Measurements from ENCODE around the gene SIGLECL1. TPM values are rescaled to one million over a fixed set of nuclear protein-coding genes. Genes with fewer than 3 reads are reported as not detected.
"Not testable (repeated sequence)": the region's sequence is repeated elsewhere in the genome, so short reads cannot be mapped to it uniquely, and the experiment has no call there.

SIGLECL1 gene
- total RNA-seq, 1 donor from 2014 or later: not detected

DNA sequence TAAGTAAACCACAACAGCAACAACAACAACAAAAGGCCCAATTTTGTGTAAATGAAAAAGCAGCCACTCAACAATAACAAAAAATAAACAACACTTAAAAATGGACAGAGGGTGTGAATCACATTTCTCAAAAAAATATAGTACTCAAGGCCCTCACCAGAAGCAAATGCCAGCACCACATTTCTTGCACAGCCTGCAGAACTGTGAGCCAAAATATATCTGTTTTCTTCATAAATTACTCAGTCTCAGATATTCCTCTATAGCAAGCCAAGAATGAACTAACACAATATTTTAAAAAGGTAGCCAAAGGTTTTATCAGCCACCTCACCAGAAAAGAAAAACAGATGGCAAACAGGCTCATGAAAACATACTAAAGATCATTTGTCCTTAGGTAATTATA, 29.9 kb upstream of the SIGLECL1 start:
- H3K79me2 ChIP-seq (ENCODE audit: insufficient read depth, low read length): no peaks in the 10 kb centered on the region
- H3K4me1 ChIP-seq (ENCODE audit: insufficient read depth, low read length): no peaks in the 10 kb centered on the region
- H3K9me3 Mint-ChIP-seq (ENCODE audit: unreplicated experiment): peaks cover 7% of the 10 kb centered on the region
- H3K27ac Mint-ChIP-seq (ENCODE audit: unreplicated experiment): no peak overlapping the region
- H3K36me3 Mint-ChIP-seq (ENCODE audit: low read depth, unreplicated experiment): no peaks in the 10 kb centered on the region
- DNase-seq (ENCODE audit: low read depth) (no peak), FAIRE-seq (no peak)
- peaks cover under 1% of the 10 kb centered on the region for H3K9me3 ChIP-seq (ENCODE audit: insufficient read depth, low read depth, low read length)
- H3K4me3 ChIP-seq (ENCODE audit: insufficient read depth, low read depth, low read length): no peak overlapping the region
- no peak overlapping the region for H3K27ac ChIP-seq (ENCODE audit: low read depth, low read length)
- no peaks in the 10 kb centered on the region for H4K20me1 ChIP-seq (ENCODE audit: insufficient read depth, low read length)
- no peaks in the 10 kb centered on the region for H3K4me1 Mint-ChIP-seq (ENCODE audit: low read depth, unreplicated experiment)
- no peak overlapping the region for H3K9ac ChIP-seq (ENCODE audit: low read length)
- H3K27me3 ChIP-seq (ENCODE audit: insufficient read depth, low read length): no peaks in the 10 kb centered on the region
- H3K4me3 Mint-ChIP-seq (ENCODE audit: unreplicated experiment): no peak overlapping the region
- H3K4me2 ChIP-seq (ENCODE audit: low read length): no peak overlapping the region
- no peak overlapping the region for H2AFZ ChIP-seq (ENCODE audit: low read depth, low read length)
- TF ChIP-seq, protein P1, sequence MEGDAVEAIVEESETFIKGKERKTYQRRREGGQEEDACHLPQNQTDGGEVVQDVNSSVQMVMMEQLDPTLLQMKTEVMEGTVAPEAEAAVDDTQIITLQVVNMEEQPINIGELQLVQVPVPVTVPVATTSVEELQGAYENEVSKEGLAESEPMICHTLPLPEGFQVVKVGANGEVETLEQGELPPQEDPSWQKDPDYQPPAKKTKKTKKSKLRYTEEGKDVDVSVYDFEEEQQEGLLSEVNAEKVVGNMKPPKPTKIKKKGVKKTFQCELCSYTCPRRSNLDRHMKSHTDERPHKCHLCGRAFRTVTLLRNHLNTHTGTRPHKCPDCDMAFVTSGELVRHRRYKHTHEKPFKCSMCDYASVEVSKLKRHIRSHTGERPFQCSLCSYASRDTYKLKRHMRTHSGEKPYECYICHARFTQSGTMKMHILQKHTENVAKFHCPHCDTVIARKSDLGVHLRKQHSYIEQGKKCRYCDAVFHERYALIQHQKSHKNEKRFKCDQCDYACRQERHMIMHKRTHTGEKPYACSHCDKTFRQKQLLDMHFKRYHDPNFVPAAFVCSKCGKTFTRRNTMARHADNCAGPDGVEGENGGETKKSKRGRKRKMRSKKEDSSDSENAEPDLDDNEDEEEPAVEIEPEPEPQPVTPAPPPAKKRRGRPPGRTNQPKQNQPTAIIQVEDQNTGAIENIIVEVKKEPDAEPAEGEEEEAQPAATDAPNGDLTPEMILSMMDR (IDR thresholded peaks at IDR 0.05; ENCODE audit: insufficient read depth, low read depth, low read length): no peak
- TF ChIP-seq EZH2 (IDR thresholded peaks at IDR 0.05; ENCODE audit: insufficient read depth, low read length): no peak
- no peaks in the 10 kb centered on the region for H3K36me3 ChIP-seq (ENCODE audit: insufficient read depth, low read length)
- peaks cover 10% of the 10 kb centered on the region for H3K27me3 Mint-ChIP-seq (ENCODE audit: low read depth, unreplicated experiment)

DNA sequence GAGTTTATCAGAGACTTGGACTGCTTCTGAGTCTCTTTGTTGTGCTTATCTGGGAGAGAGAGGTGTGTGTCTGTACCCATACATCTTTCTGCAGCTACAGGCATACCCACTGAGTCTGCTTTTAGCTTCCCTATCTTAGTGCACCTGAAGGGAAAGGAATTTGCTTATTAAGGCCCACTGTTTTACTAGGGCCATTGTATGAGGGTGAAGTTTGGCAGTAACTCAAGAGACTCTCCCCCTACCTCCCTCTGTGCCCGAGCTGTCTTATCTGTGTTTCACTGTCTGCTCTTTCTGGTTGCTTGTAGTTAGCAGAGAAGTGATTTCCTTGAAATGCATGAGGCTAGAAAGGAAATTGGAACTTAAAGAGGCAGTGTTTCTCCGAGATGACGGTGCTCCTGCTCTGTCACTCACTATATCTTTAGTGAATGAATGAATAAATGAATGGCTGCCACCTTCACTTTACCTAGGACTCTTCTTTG, 26.7 kb upstream of the SIGLECL1 start:
- no peak overlapping the region for H3K27ac Mint-ChIP-seq (ENCODE audit: unreplicated experiment)
- H3K4me2 ChIP-seq (ENCODE audit: low read length): no peak overlapping the region
- H3K9me3 Mint-ChIP-seq (ENCODE audit: unreplicated experiment): peaks cover 2% of the 10 kb centered on the region
- no peaks in the 10 kb centered on the region for H3K36me3 ChIP-seq (ENCODE audit: insufficient read depth, low read length)
- H3K4me1 Mint-ChIP-seq (ENCODE audit: low read depth, unreplicated experiment): no peaks in the 10 kb centered on the region
- FAIRE-seq (no peak), DNase-seq (ENCODE audit: low read depth) (no peak)
- H2AFZ ChIP-seq (ENCODE audit: low read depth, low read length): no peak overlapping the region
- TF ChIP-seq EZH2 (IDR thresholded peaks at IDR 0.05; ENCODE audit: insufficient read depth, low read length): no peak
- TF ChIP-seq, protein P1 (IDR thresholded peaks at IDR 0.05; ENCODE audit: insufficient read depth, low read depth, low read length): no peak
- no peaks in the 10 kb centered on the region for H3K27me3 ChIP-seq (ENCODE audit: insufficient read depth, low read length)
- H3K36me3 Mint-ChIP-seq (ENCODE audit: low read depth, unreplicated experiment): no peaks in the 10 kb centered on the region
- H3K9me3 ChIP-seq (ENCODE audit: insufficient read depth, low read depth, low read length): no peaks in the 10 kb centered on the region
- H3K4me1 ChIP-seq (ENCODE audit: insufficient read depth, low read length): no peaks in the 10 kb centered on the region
- H3K79me2 ChIP-seq (ENCODE audit: insufficient read depth, low read length): no peaks in the 10 kb centered on the region
- no peak overlapping the region for H3K4me3 Mint-ChIP-seq (ENCODE audit: unreplicated experiment)
- H3K27me3 Mint-ChIP-seq (ENCODE audit: low read depth, unreplicated experiment): peaks cover 6% of the 10 kb centered on the region
- no peak overlapping the region for H3K27ac ChIP-seq (ENCODE audit: low read depth, low read length)
- H3K4me3 ChIP-seq (ENCODE audit: insufficient read depth, low read depth, low read length): no peak overlapping the region
- no peak overlapping the region for H3K9ac ChIP-seq (ENCODE audit: low read length)
- no peaks in the 10 kb centered on the region for H4K20me1 ChIP-seq (ENCODE audit: insufficient read depth, low read length)

DNA sequence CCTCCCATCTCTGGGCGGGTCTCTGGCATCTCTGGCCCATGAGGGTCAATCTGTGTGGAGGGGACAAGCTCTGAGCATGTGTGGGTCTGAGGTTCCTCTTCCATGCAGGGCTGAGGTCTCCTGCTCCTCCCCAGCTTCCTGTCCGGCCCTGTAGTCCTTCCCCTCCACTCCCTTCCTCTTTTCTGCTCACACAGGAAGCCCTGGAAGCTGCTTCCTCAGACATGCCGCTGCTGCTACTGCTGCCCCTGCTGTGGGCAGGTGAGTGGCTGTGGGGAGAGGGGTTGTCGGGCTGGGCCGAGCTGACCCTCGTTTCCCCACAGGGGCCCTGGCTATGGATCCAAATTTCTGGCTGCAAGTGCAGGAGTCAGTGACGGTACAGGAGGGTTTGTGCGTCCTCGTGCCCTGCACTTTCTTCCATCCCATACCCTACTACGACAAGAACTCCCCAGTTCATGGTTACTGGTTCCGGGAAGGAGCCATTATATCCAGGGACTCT, 25.9 kb upstream of the SIGLECL1 start, which contains the start of gene CD33:
CD33 (plus strand) TSS at position 183 of the 496 bp plus-strand sequence; CDS start at position 222, 39 bp downstream.
- not testable (repeated sequence) for H3K4me1 Mint-ChIP-seq (ENCODE audit: low read depth, unreplicated experiment); H3K27me3 Mint-ChIP-seq (ENCODE audit: low read depth, unreplicated experiment); H3K4me3 ChIP-seq (ENCODE audit: insufficient read depth, low read depth, low read length); H4K20me1 ChIP-seq (ENCODE audit: insufficient read depth, low read length); H3K27ac ChIP-seq (ENCODE audit: low read depth, low read length); H2AFZ ChIP-seq (ENCODE audit: low read depth, low read length); H3K9ac ChIP-seq (ENCODE audit: low read length); H3K79me2 ChIP-seq (ENCODE audit: insufficient read depth, low read length); H3K4me2 ChIP-seq (ENCODE audit: low read length); H3K9me3 ChIP-seq (ENCODE audit: insufficient read depth, low read depth, low read length); DNase-seq (ENCODE audit: low read depth); H3K36me3 Mint-ChIP-seq (ENCODE audit: low read depth, unreplicated experiment); H3K36me3 ChIP-seq (ENCODE audit: insufficient read depth, low read length); FAIRE-seq; H3K27ac Mint-ChIP-seq (ENCODE audit: unreplicated experiment); H3K9me3 Mint-ChIP-seq (ENCODE audit: unreplicated experiment); H3K4me3 Mint-ChIP-seq (ENCODE audit: unreplicated experiment); H3K27me3 ChIP-seq (ENCODE audit: insufficient read depth, low read length); H3K4me1 ChIP-seq (ENCODE audit: insufficient read depth, low read length)
